ENCODE results near the gene RHOG.
"Not testable (repeated sequence)": the region's sequence is repeated elsewhere in the genome, so short reads cannot be mapped to it uniquely, and the experiment has no call there.

The RHOG gene

GRCh38 chr11:3840870-3841425 lies at the start of gene RHOG:
TSS of gene RHOG (minus strand) at chr11:3840959. CDS start at chr11:3828138, 12,821 bp downstream.
- DNase-seq: peak; percentile 18

DNA sequence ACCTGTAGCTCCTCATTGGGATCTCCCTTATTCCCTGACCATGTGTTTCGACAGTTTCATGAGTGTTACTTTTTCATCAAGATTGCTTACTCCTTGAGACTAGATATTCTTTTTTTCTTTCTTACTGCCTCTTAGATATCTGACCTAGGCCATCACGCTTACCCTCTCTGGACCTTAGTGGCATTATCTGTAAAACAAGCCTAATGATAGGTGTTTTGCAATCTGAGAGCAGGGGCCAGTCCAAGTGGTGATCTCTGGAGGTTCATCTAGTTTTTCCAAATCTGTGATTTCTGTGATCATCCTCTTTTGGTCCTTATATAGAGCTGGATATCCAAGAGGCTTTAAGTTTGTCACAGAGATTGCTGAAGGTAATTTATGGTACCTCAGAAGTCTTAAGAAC lies 49.3 kb upstream of the RHOG start:
- DNase-seq: no peak

GRCh38 chr11:3888876-3889275 lies 48.1 kb upstream of the RHOG start:
- no peak for DNase-seq

DNA sequence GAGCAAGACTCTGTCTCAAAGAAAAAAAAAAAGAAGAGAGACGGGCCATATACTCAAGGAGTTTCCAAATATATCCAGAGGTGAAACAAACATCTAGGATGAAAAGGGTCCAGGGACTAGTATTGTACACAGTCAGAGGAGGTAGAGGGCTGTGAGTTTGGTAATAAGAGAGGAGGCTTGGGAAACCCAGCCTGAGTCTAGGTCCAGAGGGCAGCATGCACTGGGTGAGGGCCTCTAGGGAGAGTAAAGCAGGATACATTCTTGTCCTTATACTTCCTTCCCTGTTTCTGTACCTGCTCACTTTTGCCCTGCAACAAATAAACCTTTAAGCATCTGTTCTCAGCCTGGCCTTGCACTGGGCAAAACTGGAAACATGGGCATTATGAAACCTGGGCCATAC lies 46.2 kb upstream of the RHOG start:
- DNase-seq: no peak

DNA sequence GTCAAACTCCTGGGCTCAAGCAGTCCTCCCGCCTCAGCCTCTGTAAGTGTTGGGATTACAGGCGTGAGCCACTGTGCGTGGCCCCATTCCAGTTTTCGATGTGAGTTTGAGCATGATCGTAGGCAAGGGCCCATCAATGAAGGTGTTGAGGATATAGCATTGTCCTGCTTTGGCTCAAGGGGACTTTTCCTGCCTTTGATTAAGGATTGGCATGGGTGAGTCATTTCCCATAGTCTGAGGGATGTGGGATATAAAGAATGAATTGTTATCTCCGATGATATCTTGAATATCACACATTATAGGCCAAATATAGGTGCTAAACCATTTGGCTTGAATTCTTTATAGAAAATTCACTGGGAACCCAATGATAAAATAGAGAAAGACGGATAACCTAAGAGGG lies 45.1 kb upstream of the RHOG start:
- no peak for DNase-seq

DNA sequence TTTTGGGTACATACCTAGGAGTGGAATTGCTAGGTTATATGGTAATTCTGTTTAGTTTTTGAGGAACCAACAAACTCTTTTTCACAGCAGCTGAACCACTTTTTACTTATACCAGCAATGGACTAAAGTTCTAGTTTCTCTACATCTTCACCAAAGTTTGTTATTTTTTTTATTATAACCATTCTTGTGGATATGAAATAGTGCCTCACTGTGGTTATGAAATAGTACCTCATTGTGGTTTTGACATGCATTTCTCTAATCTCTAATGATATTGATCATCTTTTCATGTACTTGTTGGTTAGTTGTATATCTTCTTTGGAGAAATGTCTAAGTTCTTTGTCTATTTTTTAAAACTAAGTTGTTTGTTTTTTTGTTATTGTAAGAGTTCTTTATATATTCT lies 41.9 kb upstream of the RHOG start:
- no peak for DNase-seq

DNA sequence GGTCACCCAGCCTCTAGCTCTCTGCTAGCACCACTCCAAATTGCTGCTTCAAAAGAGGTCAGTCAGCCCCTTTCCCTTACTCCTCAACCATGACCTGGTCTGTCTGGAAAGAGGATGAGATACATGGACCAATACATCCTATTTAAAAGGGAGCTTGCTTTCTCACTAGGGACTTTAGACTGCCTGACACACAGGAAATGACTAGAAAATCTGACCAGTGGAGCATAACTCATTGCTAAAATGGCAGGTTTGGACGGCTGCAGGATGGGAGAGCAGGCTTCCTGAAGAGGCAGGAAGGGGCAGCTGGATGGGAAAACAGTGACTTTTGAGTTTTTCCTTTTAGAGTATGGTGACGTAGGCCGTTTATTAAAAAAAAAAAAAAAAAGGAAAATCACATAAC lies 40.0 kb upstream of the RHOG start:
- DNase-seq: no peak

DNA sequence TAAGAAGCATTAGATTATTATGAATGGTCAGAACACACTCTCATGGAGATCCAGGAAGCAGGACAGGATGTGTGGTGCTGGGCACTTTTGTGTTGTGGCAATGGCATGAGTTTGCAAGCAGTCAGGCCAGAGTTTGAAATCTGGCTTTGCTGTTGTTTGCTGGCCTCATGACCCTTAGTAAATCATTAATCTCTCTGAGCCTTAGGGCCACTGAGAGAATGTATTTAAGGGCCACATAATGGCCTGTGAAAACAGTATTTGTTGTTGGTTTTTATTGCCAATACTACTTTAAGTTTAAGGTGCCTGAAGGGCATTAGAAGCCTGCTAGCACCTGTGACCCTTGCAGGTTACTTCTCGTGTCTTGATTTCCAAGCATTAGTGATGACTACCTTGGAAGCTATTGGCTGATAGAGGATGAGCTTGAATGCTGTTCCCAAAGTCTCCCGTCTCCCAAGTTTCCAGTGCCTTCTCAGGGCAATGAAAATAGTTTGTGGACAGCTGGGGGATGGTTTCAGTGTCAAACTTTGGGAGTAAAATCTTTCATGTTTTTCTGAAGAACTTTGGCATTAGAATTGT lies 39.3 kb upstream of the RHOG start:
- DNase-seq: no peak

- no peak for DNase-seq
Measured at GRCh38 chr11:3879216-3879966, 38.6 kb upstream of the RHOG start.

GRCh38 chr11:3878258-3878584 lies 37.5 kb upstream of the RHOG start:
- no peak for DNase-seq

DNA sequence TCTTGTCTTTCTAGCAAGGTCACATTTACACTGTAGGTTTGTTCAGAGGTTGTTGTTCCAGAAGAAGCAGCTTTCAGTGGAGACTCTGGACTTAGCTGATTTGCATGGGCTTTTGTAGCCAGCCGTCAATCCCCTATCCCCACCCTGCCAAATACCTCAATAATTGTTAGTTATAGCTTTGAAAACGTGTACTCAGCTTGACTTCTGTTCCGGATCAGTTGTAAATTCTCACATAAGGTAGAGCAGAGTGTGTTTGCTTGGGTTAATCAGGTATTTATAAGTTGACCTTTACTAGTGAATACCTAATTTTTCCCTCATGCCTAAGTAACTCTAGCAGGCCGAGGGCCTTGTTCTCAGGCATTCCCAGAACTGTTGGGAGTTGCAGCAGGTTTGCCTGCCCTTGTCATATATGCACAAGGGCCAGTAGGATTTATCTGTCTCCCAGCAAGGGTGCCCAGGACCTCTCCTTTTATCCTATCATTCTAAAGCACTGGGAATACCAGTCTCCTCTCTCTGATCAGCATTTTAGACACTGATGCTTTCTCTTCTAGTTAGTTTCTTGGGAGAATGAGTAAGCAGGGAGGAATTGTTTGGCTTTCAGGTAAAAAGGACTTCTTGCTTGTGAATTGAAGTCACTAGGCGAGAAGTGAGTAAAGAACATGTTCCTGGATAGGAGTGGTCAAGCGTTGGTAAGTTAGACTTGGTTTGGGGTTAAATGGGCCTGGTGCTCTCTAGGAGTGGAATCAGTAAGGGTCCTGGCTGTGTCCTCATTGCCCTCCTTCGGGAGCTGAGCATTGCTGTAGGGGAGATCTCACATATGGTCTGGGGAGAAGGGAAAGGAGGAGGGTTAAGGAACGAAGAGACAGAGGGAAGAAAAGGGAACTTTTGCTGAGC lies 36.9 kb upstream of the RHOG start:
- DNase-seq: no peak

- DNase-seq: no peak
Measured at GRCh38 chr11:3876613-3877012, 35.9 kb upstream of the RHOG start.

GRCh38 chr11:3873712-3874349 lies 33.1 kb upstream of the RHOG start:
- no peak for DNase-seq

GRCh38 chr11:3867209-3868091 lies 26.7 kb upstream of the RHOG start:
- no peak for DNase-seq

DNA sequence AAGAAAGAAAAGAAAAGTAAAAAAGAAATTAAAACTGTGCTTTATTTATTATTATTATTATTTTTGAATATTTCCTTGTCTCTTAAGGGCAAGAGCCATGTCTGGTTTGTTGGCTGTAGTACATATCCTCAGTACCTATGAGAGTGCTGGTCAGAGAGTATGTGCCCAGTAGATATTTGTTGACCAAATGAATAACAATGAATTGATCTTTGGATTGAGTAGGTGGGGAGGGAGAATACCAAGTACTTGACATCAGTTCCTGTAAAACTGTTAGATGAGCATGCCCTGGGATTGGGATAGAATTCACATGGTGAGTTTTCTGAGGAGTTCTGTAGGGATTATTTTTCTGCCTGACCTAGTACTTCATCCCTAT lies 26.1 kb upstream of the RHOG start:
- DNase-seq: no peak

DNA sequence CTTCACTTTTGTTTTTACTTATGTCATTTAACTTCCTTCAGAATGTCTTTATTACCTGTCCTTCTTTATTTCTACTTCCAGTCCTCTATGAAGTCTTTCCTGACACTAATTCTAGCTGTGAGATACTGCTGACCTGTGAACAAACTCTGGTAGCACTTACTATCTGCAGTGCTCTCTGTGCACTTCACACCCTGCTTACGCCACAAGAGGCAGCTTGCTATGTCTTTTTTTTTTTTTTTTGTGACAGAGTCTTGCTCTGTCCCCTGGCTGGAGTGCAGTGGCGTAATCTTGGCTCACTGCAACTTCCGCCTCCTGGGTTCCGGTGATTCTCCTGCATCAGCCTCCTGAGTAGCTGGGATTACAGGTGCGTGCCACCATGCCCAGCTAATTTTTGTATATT lies 25.4 kb upstream of the RHOG start:
- DNase-seq: no peak

- DNase-seq: no peak
Measured at GRCh38 chr11:3865388-3866193, 24.8 kb upstream of the RHOG start.

DNA sequence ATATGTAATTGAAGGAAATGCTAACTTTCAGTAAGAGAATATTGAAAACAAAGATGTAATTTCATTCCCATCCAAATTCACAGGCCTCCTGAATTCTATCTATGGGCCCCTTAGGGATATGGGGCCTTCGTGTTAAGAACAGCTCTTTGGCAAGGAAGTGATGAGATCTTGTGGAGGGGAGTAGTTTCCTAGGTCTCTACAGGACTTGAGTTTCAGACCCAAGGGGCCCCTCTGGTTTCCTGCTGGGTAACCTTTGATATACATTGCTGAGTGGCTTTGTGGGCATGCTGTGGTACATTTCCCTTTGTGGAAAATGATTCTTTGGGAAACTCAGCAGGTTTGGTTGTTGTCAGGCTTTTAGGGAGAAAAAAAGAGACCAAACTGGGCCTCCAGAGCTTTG lies 20.9 kb upstream of the RHOG start:
- DNase-seq: no peak

GRCh38 chr11:3860898-3861393 lies 20.2 kb upstream of the RHOG start:
- not testable (repeated sequence) for DNase-seq

DNA sequence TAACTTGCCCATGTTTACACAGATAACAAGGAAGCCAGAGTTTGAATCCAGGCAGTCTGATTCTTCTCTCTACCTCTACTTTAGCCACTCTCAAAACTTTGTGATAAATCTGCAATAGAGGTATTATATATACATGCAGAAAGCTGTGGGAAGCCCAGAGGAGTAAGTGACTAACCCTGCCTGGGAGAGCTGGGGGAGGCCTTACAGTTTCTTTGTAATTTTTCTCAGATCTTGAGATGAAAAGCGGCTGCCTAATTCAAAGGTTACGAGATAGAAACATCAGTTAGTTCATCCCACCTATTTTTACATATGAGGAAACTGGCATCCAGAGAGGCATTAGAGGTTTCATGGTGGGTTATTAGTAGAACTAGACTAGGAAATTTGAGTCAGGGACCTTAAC lies 19.6 kb upstream of the RHOG start:
- no peak for DNase-seq

DNA sequence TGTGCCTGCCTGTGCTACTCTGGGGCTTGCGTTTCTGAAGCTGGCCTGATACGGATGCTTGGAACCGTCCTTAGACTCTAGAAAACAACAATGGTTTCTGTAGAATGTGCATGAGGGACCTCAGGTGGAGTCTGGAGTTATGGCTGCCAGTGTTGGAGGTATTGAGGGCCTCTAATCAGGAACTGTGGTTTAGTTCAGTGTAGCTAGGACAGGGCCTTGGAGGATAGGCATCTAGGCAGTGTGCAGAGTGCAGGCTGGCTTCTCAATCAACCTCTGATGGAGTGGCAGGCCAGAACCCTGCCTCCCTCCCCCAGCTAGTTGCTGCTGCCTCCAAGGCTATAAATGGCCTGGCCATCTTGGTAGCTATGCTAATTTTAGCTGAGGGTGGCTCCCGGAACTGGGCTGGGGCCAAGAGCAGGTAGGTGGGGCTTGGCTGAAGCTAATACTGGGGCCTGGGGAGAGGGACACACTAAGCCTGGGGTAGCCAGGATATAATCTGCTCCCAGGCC lies 18.7 kb upstream of the RHOG start:
- DNase-seq: no peak

Measured in NCI-H446 treated with DMSO at 0.1 percent for 48 hours (cell line).